ENCODE measurements around the gene FAAP100.

DNA sequence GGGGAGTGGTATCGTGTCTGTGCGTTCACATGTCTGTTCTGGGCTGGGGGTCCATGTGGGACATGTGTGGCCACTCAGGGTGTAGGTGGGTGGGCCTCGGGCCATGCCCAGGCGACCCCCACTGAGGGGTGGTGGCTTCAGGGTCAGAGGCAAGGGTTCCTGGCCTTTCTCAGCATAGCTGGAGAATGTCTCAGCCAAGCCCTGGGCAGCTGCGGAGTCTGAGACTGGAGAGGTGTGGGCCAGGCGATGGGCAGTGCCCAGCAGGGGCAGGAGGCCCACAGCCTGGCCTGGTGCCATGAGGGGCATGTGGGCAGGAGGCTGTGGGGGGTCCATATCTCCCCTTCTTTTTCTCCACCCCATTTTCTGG lies 22.7 kb downstream of the FAAP100 start:
- TF ChIP-seq, protein P1, sequence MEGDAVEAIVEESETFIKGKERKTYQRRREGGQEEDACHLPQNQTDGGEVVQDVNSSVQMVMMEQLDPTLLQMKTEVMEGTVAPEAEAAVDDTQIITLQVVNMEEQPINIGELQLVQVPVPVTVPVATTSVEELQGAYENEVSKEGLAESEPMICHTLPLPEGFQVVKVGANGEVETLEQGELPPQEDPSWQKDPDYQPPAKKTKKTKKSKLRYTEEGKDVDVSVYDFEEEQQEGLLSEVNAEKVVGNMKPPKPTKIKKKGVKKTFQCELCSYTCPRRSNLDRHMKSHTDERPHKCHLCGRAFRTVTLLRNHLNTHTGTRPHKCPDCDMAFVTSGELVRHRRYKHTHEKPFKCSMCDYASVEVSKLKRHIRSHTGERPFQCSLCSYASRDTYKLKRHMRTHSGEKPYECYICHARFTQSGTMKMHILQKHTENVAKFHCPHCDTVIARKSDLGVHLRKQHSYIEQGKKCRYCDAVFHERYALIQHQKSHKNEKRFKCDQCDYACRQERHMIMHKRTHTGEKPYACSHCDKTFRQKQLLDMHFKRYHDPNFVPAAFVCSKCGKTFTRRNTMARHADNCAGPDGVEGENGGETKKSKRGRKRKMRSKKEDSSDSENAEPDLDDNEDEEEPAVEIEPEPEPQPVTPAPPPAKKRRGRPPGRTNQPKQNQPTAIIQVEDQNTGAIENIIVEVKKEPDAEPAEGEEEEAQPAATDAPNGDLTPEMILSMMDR (IDR thresholded peaks at IDR 0.05), result no peak
- TF ChIP-seq EP300 (IDR thresholded peaks at IDR 0.05), result no peak

Measured in tibial nerve (tissue), 4 donors.